Loucy (cell line): ENCODE measurements around the gene MIB1.

Experiments used
- CTCF ChIP-seq: fragments of 200-600 bp; sonication (generic); conservative IDR thresholded peaks from 2 replicates; pipeline ENCODE4 v1.5.1; 2014; ENCODE audit warnings: mild to moderate bottlenecking, antibody characterized with exemption, low read length
- EZH2phosphoT487 ChIP-seq: fragments of 200-600 bp; IDR thresholded peaks from 2 replicates; pipeline ENCODE4 v1.6.1; 2018; ENCODE audit warnings: antibody characterized with exemption, mild to moderate bottlenecking, moderate library complexity, borderline replicate concordance

GRCh38 chr18:21747268-21747667, 6.7 kb downstream of the MIB1 start:
- TF ChIP-seq CTCF: no peak
- no peak for TF ChIP-seq EZH2phosphoT487
